Stimulated activated CD8-positive, alpha-beta memory T cell treated with anti-CD3 and anti-CD28 coated beads, Interleukin-15, amount 100 ng/mL, for 4 hours (primary cell): Measurements from ENCODE around the gene ACOT11.

ENCODE experiments used
- DNase-seq, 2 donors: peaks; one replicate each; pipeline ENCODE4 v3.0.0-alpha.2; 2020; ENCODE audit warnings: low read depth in 2 of 2

The ACOT11 gene

DNA sequence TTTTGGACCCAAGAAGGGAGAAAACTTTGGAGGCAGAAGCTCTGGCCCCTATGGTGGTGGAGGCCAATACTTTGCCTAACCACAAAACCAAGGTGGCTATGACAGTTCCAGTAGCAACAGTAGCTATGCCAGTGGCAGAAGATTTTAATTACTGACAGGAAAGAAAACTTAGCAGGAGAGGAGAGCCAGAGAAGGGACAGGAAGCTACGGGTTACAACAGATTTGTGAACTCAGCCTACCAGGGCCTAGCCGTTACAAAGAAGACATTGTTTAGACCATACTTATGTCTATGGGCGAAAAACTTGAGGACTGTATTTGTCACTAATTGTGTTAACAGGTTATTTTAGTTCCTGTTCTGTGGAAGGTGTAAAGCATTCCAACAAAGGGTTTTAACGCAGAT lies 10.4 kb upstream of the ACOT11 start:
- no peak for DNase-seq

DNA sequence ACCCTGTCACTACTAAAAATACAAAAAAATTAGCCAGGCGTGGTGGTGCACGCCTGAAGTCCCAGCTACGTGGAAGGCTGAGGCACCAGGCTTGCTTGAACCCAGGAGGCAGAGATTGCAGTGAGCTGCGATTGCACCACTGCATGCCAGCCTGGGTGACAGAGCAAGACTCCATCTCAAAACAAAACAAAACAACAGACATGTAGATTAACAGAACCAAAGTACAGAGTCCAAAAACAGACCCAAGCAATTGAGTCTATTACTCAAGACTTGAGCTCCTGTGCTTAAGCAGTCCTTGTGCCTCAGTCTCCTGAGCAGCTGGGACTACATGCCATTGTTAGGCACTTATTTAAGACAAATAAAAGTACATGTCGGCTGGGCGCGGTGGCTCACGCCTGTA lies 9.5 kb upstream of the ACOT11 start:
- DNase-seq = no peak

DNA sequence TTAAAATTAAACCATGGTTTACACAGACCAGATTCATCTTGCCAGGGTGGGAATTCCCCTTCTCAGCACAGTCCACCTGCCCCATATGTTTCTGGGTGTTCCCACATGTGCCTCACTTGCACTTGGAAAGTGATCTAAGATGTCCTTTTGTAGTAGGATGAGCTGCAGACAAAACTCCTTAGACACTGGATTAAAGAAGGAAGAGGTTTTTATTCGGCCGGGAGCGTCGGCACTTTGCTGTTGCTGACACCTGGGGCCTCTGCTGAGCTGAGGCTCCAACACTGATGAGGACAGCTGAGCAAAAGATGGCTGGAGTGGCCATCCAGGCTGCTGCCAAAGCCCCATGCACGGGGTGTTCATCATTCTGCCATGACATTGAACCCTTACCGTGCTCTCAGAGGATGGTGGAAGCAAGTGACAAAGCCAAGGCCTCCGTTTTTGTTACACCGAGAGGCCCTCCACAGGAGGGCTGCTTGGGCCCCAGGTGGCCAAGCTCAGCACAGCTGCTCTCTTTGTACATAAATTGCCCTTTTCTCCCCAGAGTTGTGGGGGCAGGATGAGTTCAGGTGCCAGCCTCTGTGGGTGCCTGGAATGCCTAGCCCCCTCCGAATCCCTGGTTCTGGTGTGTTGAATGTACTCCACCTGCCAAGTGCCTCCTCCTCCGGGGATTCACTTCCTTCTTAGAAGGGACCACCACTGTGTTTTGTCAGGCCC lies 7.3 kb upstream of the ACOT11 start:
- DNase-seq = no peak

DNA sequence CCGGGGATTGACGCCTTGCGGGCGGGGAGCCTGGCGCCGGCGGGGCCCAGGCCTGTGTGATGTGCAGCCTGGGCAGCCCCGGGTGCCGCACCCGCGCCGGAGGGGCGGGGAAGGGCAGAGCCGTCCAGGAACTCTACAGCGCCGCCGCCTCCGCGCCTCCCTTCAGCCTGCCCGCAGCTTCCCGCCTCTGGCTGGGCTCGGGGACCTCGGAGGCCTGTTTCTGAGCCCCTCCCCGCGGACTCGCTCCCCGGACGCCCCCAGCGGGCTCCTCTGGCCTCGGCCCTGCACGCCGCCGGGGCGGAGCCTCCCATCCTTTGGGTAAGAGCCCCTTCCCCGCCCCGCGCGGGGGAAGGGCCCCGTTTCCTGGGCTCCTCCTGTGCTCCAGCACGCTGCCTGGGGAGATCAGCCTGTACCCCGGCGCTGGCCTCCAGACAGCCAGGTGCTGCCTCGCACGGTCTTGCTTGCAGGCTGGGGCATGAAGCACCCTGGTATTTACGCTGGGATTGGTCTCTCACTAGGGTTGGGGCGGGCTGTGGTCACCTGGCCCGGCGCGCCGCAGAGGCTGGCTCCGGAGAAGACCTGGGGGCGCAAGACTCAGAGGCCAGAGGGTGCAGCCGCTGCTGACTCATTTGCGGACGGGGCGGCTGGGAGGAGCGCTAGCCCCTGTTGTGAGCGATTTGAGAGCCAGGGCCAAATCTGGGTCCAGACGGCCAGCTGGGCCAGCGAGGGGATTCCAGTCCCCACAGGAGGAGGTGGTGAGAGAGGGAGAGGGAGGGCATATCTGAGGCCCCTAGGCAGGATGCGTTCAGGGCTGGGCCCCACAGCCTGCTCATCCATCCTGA lies 5.7 kb upstream of the ACOT11 start:
- DNase-seq = peak; percentile 1 to 17

DNA sequence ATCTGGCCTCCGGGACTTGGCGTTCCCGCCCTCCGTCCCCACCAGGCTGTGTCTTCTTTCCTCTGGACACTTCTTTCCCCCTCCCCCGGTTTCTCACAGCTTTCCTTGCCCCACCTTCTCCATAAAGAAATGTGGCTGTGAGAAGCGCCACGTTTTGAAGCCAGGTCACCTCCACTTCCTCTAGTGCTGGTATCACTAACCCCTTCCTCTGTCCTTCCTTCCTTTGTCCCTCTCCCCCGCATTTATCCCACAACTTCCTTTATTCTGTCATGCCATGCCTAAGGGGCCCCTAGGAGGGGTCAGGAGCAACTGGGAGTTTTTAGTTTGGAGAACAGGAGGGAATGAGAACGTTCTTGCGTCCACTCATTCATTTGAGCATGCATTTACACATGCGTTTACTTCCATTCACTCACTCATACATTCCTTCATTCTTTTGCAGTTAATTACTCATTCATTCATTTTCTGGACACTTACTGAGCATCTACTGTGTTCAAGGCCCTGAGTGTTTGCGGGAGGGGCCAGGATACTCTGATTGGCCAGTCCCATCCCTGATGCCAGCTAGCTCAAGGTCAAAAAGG lies 5.0 kb upstream of the ACOT11 start:
- no peak for DNase-seq

DNA sequence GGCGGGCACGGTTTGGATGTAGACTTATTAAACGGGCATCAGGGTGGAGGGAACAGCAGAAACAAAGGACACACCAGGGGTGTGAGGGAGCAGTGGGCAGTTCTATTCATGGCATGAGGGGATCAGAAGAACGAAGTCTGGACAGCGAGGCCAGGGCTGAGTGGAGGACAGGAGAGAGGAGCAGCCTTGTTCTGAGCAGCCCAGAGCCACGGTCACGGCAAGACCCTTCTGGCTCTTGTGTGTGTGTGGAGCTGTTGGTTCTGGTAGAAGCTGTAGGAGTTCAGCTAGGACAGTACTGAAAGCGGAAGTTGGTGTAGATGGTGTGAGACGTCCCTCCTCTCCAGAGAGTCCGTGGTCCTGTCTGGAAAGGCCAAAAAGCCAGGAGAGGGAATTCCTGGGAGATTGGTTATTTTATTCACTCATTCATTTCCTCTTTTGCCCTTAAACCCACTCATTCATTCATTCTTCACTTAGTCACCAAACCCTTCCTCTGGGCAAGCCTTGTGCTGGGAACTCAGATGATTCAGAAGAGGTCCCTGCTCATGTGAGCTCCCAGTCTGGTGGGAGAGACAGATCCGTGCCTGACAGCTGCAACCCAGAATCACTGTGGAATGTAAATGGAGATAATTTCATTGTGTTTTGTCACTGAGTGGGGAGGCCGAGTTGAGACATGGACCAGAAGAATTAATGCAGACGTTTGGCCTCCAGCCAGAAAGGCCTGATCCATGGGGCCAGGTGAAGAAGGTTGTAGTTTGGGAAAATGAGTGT lies 4.1 kb upstream of the ACOT11 start:
- no peak for DNase-seq

DNA sequence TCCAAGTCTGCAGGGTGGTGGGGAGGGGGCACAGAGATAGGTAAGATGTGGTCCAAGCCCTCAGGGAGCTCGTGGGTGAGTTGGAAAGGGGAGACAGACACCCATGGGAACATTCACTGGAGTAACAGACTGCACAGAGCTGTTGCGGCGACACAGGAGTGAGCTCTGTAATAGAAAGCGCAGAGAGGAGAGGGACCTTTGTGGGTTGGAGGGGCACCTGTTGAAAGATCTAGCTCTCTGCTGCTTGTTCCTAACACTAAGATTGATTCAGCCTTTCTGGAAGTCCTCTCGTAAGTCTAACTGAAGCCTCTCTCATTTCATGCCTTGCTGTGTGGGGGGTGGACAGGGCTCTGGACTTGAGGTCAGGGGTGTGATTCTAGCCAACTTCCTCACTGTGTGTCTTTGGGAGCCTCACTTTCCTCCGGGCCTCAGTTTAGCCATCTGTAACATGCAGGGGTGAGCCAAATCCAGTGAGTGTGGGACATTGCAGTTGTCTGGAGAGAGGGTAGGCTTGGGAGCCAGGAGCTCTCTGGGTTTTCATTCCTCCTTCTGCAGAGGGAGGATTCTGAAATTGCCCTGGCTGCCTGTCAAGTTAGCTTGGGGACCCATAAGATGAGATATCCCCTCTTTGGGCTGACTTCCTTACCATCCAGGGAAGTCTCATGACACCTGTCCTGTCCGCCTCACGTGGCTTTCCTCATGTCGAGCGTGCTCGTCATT lies 2.0 kb upstream of the ACOT11 start:
- no peak for DNase-seq

DNA sequence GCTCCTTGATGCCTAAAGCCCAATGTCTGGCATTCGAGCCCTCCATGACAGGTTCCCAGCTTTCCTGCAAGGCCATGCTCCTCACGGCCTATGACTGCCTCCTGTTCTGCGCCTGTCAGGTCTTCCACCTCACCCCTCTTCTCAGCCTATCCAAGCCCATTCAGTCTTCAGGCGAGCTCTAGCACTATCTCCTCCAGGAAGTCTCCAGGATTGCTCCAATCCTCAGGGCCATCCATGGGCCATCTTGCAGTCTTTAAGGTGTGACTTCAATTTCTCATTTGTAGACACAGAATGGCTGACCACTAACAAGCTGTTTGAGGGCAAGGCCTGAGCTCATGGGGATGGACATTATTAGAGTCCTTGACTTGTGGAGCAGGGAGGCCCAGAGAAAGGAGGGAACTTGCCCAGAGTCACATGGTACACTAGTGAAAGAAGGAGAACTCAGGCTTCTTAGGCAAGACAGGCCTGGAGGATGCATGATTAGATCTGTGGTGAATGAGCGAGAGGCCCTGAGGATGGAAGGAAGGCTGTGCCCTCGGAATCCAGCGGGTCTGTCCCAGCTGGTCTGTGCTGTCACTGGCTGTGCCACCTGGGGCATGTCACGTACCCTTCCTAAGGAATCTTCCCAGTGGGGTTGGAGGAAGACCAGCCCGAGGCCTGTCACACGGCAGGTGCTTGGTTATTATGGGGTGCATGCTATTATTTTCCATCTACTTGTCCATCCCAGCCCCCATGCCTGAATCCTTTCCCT lies 1.2 kb upstream of the ACOT11 start:
- no peak for DNase-seq

DNA sequence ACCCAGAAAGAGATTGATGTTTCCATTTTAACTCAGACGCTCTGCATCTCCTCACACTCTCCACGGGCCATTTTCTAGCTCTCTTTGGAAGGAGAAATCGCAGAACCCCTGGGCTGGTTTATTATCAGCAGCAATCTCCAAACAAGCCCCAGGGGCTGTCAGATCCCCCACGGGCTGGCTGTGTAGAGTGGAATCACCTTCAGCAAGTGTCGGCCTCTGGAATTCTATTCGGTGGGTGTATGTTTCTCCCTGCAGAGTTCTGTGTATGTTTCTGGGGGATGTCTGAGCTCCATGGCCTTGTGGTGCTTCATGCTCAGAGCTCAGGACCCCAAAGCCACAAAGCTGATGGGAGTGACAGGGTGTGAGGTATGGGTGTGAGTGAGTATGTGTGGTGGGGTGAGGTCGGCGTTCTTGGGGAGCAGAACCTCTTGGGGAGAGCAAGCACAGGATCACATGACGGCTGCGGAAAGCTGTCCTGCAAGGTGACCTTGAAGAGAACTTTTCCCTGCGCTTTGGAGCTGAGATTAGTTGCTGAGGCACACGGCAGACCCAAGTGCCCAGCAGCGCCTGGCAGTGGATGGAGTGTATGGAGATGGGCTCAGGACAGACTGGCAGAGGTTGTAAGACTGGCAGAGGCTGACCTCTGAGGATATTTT lies 489 bp downstream of the ACOT11 start:
- DNase-seq = no peak

DNA sequence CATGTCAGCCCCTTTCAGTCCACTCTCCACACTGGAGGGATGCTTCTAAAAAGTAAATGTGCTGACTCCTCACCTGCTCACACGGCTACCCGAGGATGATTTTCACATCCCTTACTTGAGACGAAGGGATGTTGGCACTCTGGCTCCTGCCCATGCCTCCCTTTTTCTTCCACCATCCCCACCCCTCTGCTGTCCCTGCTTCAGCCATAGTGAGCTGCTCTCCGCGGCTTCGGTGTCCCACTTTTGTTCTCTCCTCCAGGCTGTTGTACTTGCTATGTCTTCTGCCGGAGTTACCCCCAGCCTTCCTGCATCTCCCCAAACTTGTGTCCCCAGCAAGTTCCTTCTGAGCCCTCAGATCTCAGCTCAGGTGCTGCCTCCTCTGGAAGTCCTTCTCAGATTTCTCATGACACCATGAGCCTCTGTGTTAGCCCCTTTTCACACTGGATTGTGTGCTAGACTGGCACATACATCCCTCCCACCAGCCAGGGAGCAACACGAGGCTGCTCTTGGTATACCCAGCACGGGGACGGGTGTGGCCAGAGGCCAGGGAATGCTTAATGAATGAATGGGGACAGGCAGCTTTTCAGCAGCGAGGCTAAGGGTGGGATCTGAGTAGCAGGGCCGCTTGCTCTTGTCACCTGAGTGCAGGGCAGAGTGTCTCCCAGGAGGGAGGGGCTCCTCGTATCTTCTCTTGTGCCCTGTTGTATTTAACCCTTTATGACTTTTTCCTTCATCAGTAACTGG lies 1.3 kb downstream of the ACOT11 start:
- no peak for DNase-seq

DNA sequence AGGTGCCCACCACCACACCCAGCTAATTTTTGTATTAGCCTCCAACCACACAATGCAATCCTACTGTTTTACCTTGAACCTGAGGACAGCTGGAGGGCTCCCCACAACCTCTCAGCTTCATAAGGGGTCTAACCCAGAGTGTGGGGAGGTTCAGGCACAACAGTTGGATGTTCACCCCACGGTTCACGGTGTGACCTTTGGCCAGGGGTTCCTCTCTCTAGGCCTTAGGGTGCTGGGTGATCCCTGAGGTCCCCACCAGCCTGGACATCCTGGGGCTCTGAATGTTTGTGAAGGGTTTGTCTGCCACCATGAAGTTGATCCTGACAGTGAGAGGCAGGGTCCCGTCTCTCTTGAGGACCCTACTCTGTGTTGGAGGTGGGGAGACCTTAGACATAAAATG lies 3.9 kb downstream of the ACOT11 start:
- no peak for DNase-seq

DNA sequence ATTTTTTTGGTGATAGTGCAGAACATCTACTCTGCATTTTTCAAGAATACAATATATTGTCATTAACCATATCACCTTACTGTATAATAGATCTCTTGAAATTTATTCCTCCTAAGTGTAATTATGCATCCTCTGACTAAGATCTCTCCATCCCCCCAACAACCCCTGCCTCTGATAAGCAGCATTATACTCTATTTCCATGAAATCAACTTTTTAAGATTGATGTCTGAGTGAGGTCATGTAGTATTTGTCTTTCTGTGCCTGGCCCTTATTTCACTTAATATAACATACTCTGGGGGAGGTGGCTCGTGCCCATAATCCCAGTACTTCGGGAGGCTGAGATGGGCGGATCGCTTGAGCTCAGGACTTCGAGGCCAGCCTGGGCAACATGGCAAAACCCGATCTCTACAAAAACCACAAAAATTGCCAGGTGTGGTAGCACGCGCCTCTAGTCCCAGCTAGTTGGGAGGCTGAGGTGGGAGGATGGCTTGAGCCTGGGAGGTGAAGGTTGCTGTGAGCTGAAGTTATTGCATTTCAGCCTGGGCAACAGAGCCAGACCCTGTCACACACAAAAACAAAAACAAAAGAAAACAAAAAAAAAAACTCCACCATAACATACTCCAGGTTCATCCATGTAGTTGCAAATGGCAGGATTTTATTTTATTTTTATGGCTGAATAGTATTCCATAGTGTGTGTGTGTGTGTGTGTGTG lies 5.7 kb downstream of the ACOT11 start:
- no peak for DNase-seq

DNA sequence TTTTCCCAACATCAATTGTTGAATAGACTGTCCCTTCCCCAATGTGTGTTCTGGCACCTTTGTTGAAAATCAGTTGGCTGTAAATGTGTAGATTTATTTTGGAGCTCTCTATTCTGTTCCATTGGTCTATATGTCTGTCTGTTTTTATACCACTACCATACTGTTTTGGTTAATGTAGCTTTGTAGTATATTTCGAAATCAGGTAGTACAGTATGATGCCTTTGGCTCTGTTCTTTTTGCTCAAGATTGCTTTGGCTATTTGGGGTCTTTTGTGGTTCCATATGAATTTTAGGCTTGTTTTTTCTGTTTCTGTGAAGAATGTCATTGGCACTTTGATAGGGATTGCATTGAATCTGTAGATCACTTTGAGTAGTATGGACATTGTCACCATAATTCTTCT lies 8.1 kb downstream of the ACOT11 start:
- DNase-seq = no peak

DNA sequence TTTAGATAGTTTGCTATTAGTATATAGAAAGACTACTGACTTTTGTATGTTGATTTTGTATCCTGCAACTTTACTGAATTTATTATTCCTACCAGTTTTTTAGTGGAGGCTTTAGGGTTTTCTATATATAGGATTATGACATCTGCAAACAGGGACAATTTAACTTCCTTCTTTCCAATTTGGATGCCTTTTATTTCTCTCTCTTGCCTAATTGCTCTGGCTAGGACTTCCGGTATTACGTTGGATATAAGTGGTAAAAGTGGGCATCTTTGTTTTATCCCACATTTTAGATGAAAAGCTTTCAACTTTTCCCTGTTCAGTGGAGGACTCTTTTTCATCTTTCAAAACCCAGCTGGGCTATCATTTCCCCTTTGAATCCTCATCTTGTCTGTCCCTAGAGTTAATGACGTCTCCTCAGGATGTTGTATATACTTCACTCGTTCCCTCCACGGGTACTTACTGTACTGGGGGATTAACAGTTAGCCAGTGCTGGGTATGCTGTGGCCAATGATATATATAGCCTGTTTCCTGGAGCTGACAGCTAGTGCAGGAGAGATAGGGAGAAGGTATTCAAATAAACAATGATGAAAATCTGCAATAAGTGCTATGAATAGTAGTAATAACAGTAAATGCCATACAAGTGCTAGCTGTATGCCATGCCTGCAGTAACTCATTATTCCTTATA lies 9.8 kb downstream of the ACOT11 start:
- DNase-seq = no peak

DNA sequence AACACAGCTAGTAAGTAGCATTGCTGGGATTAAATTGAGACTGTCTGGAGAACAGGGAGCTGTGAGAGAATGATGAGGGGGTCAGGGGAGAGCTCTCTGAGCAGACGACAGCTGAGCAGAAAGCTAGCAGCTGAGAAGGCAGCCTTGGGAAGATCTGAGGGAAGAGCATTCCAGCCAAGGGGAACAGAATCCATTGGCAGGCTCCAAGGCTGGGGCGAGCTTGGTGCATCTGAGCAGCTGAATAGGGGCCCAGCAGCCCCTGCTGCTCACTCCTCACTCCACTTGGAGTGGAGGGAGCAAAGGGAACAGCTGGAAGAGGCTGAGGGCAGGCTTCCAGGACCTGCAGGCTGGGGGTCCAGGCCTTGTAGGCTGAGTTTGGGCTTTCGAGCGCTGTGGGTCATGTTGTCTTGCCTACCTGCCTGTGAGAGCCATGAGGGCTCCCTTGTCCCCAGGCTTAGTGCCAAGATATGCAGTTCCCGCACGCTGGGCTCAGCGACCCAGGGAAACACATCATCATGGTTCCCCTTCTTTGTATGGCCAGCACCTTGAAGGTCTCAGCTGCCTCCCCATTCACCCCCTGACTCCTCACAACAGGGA lies 10.5 kb downstream of the ACOT11 start:
- DNase-seq = no peak

DNA sequence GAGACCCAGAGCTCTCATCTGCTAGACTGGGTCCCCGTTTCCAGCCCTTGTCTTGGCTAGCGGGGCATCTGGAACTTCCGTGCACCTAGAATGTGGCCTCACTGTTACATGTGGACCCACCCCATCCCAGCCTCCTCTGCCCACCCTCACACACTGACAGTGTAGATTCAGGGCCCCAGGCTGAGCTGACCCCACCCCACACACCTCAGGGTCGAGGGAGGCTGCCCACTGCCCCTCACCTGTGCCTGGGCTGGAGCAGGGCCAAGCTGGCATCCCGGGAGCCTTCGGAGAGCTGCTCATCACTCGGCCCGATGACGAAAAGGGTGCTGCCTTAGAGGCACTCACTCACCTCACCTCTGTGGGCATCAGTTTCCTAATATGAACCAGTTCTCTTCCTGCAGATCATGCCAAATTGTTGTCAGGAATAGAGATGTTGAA lies 11.1 kb downstream of the ACOT11 start:
- no peak for DNase-seq

DNA sequence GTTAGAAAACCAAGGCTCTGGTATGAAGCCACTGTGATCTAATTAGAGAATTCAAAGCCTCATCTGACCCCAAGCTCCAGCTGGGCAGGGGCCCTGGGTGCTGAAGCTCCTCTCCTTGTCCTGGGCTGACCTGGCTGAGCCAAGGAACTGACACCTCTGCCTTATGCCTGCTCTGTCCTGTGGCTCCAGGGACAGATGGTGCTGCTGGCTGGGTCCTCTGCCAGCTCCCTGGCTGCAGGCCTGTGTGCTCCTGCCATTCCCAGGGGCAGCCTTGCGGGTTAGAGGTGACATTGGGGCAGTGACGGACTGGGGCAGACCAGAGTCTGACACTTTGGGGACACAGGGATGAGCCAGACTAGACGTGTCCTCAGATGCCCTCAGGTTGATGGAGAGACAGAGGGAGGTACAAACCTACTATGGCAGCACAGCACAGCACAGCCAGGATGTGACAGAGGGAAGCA lies 11.8 kb downstream of the ACOT11 start:
- no peak for DNase-seq
